GM12865 (cell line): ENCODE measurements around the gene PTPRF.

ENCODE experiments used
- DNase-seq: peaks from one replicate; pipeline ENCODE4 v3.0.0; 2010; ENCODE audit warnings: low read depth
- H3K4me3 ChIP-seq: 2 replicates; pipeline ENCODE4 v1.5.1; 2011; ENCODE audit warnings: mild to moderate bottlenecking, low read depth, low read length, control low read depth
- CTCF ChIP-seq: IDR thresholded peaks from 2 replicates; pipeline ENCODE4 v1.5.1; 2011; ENCODE audit warnings: low read length, control low read depth, low read depth, inconsistent platforms; ENCODE audit not compliant: insufficient read depth; ENCODE audit errors: missing control alignments

PTPRF gene

GRCh38 chr1:43536864-43537358, 6.2 kb downstream of the PTPRF start:
- H3K4me3 ChIP-seq = no peak overlapping the region
- no peak for TF ChIP-seq CTCF
- DNase-seq = no peak

GRCh38 chr1:43537423-43538142, 6.9 kb downstream of the PTPRF start:
- DNase-seq = no peak
- H3K4me3 ChIP-seq = no peak overlapping the region
- no peak for TF ChIP-seq CTCF

- no peak overlapping the region for H3K4me3 ChIP-seq
- TF ChIP-seq CTCF = no peak
- DNase-seq = no peak
Observed at GRCh38 chr1:43538143-43538487, 7.4 kb downstream of the PTPRF start.

- TF ChIP-seq CTCF = no peak
- H3K4me3 ChIP-seq = no peak overlapping the region
- DNase-seq = no peak
Observed at GRCh38 chr1:43538969-43539368, 8.3 kb downstream of the PTPRF start.

- H3K4me3 ChIP-seq = no peak overlapping the region
- DNase-seq = no peak
- no peak for TF ChIP-seq CTCF
Observed at GRCh38 chr1:43539726-43540434, 9.2 kb downstream of the PTPRF start.

- no peak for DNase-seq
- no peak overlapping the region for H3K4me3 ChIP-seq
- TF ChIP-seq CTCF = no peak
Observed at GRCh38 chr1:43540653-43541071, 10.0 kb downstream of the PTPRF start.
